OCI-LY7 (cell line): ENCODE results near the gene LRRC7.

Experiments used
- EZH2phosphoT487 ChIP-seq: fragments of 200-600 bp; sonication (generic); IDR thresholded peaks from 2 replicates; pipeline ENCODE4 v1.6.1; 2018; ENCODE audit warnings: low read depth, borderline replicate concordance, mild to moderate bottlenecking, mixed run types, antibody characterized with exemption, low read length, moderate library complexity, mixed read lengths
- TF ChIP-seq, protein P1 (sequence below): fragments of 200-600 bp; sonication (generic); conservative IDR thresholded peaks from 2 replicates; pipeline ENCODE4 v1.5.1; 2014; ENCODE audit warnings: mild to moderate bottlenecking, antibody characterized with exemption, low read length, moderate library complexity, mixed read lengths

DNA sequence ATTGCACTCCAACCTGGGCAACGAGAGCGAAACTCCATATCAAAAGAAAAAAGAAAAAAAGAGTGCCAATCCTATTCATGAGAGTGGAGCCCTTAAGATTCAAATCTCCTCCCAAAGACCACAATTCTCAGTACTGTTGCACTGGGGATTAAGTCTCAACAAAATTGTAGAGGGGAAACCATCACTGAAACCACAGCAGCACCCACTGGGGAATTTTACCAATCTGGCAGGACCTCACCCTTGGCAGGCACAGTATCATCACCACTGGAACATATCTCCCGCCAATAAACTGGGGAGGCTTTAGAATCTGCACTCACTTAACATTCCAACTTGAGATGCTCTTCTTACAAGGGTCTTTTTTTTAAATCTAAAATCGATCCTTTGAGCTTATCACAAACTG, 596.6 kb downstream of the LRRC7 start:
- TF ChIP-seq, protein P1, sequence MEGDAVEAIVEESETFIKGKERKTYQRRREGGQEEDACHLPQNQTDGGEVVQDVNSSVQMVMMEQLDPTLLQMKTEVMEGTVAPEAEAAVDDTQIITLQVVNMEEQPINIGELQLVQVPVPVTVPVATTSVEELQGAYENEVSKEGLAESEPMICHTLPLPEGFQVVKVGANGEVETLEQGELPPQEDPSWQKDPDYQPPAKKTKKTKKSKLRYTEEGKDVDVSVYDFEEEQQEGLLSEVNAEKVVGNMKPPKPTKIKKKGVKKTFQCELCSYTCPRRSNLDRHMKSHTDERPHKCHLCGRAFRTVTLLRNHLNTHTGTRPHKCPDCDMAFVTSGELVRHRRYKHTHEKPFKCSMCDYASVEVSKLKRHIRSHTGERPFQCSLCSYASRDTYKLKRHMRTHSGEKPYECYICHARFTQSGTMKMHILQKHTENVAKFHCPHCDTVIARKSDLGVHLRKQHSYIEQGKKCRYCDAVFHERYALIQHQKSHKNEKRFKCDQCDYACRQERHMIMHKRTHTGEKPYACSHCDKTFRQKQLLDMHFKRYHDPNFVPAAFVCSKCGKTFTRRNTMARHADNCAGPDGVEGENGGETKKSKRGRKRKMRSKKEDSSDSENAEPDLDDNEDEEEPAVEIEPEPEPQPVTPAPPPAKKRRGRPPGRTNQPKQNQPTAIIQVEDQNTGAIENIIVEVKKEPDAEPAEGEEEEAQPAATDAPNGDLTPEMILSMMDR: no peak
- no peak for TF ChIP-seq EZH2phosphoT487
